Measurements from ENCODE around the gene SPATA22.

- TF ChIP-seq CTCF (conservative IDR thresholded peaks at IDR 0.05; ENCODE audit: low read depth, low read length) (no peak), EZH2 (IDR thresholded peaks at IDR 0.05; ENCODE audit: borderline replicate concordance, low read depth, low read length, poor library complexity, severe bottlenecking) (no peak)
Measured at GRCh38 chr17:3512505-3513171, 41.0 kb upstream of the SPATA22 start.
